PC-3 (cell line): Measurements from ENCODE around the gene PER2. TPM values are rescaled to one million over a fixed set of nuclear protein-coding genes. Genes with fewer than 3 reads are reported as not detected.

ENCODE experiments used
- ATAC-seq: fragments of 200-7000 bp; cut with Tn5 transposase; 2 replicates; pipeline ENCODE4 v1.9.1; 2020; ENCODE audit warnings: mild to moderate bottlenecking, moderate library complexity
- BruUV-seq: library from RNA; stranded (reverse); fragments of 400-500 nt; replicated peaks from 2 replicates; lab custom pipeline; 2021; lab: Mats Ljungman, UMichigan
- CTCF ChIA-PET: fragments of 300-600 bp; sonication (Branson Sonifier 250); formaldehyde crosslinking; loops from one replicate; lab custom pipeline; 2022; ENCODE audit warnings: antibody characterized with exemption; lab: Charles Lee
- POLR2A ChIA-PET: fragments of 300-600 bp; sonication (Branson Sonifier 250); formaldehyde crosslinking; loops from one replicate; lab custom pipeline; 2022; ENCODE audit warnings: antibody characterized with exemption; ENCODE audit not compliant: unreplicated experiment; lab: Charles Lee
- DNase-seq: peaks from one replicate; pipeline ENCODE4 v3.0.0-alpha.2; 2015
- H2AFZ ChIP-seq: fragments of 300-600 bp; sonication (generic); 2 replicates; pipeline ENCODE4 v1.6.0; 2016; ENCODE audit warnings: antibody characterized with exemption, low read length
- H3F3A ChIP-seq: fragments of 300-600 bp; sonication (generic); one replicate; pipeline ENCODE4 v1.6.0; 2017; ENCODE audit warnings: antibody characterized with exemption, low read length, control low read depth, mild to moderate bottlenecking; ENCODE audit not compliant: unreplicated experiment
- H3K27ac ChIP-seq: fragments of 300-600 bp; sonication (generic); 2 replicates; pipeline ENCODE4 v1.5.1; 2016; ENCODE audit warnings: mild to moderate bottlenecking, low read length
- H3K27me3 ChIP-seq: fragments of 300-600 bp; sonication (generic); 2 replicates; pipeline ENCODE4 v1.6.1; 2016; ENCODE audit warnings: low read length, mixed read lengths
- H3K36me3 ChIP-seq: fragments of 300-600 bp; sonication (generic); 2 replicates; pipeline ENCODE4 v1.6.1; 2016; ENCODE audit warnings: low read depth, mixed run types, low read length, mixed read lengths
- H3K4me1 ChIP-seq: fragments of 300-600 bp; sonication (generic); 2 replicates; pipeline ENCODE4 v1.5.1; 2016; ENCODE audit warnings: low read length; ENCODE audit not compliant: insufficient read depth
- H3K4me2 ChIP-seq: fragments of 300-600 bp; sonication (generic); 2 replicates; pipeline ENCODE4 v1.6.0; 2016; ENCODE audit warnings: low read length
- H3K4me3 ChIP-seq: fragments of 300-600 bp; sonication (generic); 2 replicates; pipeline ENCODE4 v1.5.1; 2016; ENCODE audit warnings: mild to moderate bottlenecking, low read length, mixed read lengths
- H3K79me2 ChIP-seq: fragments of 300-600 bp; sonication (generic); 2 replicates; pipeline ENCODE4 v1.6.1; 2017; ENCODE audit warnings: low read length, mixed read lengths
- H3K9ac ChIP-seq: fragments of 300-600 bp; sonication (generic); 2 replicates; pipeline ENCODE4 v1.6.0; 2016; ENCODE audit warnings: mild to moderate bottlenecking, low read length
- H3K9me2 ChIP-seq: fragments of 300-600 bp; sonication (generic); replicated peaks from 2 replicates; pipeline ENCODE4 v1.6.1; 2016; ENCODE audit warnings: mixed run types, low read length, mixed read lengths
- H3K9me3 ChIP-seq: fragments of 300-600 bp; sonication (generic); 2 replicates; pipeline ENCODE4 v1.6.1; 2016; ENCODE audit warnings: low read length, mixed read lengths
- H4K20me1 ChIP-seq: fragments of 300-600 bp; sonication (generic); 2 replicates; pipeline ENCODE4 v1.6.1; 2016; ENCODE audit warnings: low read length, mixed read lengths
- EZH2 ChIP-seq: fragments of 300-600 bp; sonication (generic); IDR thresholded peaks from one replicate; pipeline ENCODE4 v1.6.1; 2017; ENCODE audit warnings: antibody characterized with exemption, mild to moderate bottlenecking, low read length; ENCODE audit not compliant: unreplicated experiment
- EZH2phosphoT487 ChIP-seq: fragments of 300-600 bp; sonication (generic); IDR thresholded peaks from 2 replicates; pipeline ENCODE4 v1.6.1; 2018; ENCODE audit warnings: mild to moderate bottlenecking, antibody characterized with exemption, low read length, borderline replicate concordance
- intact Hi-C: fragments of 100-400 bp; cut with micrococcal nuclease; formaldehyde crosslinking; loops from 2 replicates; pipeline ENCODE4 v1.9.0; 2023
- total RNA-seq: library from RNA; depleted of rRNA; stranded (reverse); fragments of >200 nt; gene quantifications from 2 replicates; pipeline ENCODE4 v1.2.3, GENCODE V29; 2014
- TF ChIP-seq, protein P1 (sequence below): fragments of 300-600 bp; sonication (generic); conservative IDR thresholded peaks from 2 replicates; pipeline ENCODE4 v1.5.1; 2017; ENCODE audit warnings: antibody characterized with exemption, low read depth, mild to moderate bottlenecking, low read length

PER2 gene
- total RNA-seq, 1 experiment from 2014 or later, result 8.6 TPM

DNA sequence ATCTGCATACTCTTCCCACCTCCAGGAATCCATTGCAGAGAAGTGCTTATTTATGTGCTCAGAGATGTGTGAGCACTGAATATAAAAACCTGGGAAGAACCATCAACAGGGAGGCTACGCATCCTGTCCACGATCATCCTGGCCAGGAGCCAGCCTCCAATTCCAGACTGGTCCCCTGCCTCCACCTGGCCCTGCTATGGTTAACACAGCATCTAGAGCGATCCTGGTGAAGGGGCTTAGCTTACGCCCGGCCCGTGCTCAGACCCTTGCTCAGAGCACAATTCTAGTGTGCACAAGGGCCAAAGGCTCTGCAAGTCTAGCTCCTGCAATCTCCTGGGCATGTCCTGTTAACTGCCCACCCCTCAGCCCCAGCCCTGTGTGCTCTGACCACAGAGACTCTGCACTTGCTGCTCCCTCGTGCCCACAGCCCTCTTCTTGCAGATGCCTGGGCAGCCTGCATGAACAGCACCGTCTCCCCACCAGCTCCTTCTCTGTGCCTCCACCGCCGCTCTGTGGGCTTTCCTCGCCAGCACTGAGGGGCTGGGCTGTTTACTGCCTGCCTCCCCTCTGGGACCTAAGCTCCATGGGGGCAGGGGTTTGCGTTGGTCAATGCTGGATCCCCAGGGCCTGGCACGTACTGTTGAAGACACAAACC, 6.5 kb downstream of the PER2 start:
- CTCF ChIA-PET, result no interaction called here

DNA sequence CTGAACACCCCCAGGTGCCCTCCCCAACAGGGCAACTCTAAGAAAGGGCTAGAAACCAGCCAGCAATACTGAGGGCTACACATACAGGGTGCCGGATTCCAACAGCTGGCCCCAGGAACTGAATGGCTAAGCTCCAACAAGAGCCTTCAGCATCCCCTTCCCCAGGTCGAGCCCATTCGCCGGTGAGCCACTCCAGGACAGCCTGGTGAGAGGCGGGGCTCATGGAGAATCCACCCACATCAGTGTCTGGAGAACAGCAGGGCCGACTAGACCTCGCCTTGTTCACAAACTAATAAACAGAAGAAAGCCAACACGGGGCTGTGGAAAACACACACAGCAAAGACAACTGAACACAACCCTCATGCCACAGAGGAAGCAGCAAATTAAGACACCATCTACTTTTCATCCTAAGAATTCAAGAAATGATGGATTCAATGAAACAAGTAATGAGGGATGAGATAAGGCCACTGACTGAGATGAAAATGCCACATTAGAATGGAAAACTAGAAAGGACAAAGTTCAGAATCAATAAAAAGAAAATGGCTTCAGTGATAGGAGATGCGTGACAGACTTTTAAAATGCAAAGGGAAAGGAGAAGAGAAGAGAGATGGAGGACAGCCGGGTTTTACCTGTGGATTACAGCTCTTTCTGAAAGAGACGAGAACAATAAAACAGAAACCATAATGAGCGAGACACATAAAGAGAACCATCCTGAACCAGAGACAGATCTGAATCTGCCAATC, 8.2 kb downstream of the PER2 start:
- Histone ChIP-seq H4K20me1 (peaks cover 29% of the 10 kb centered on the region), H3F3A (no peaks in the 10 kb centered on the region), H3K27me3 (no peaks in the 10 kb centered on the region), H3K79me2 (peaks cover 70% of the 10 kb centered on the region), H3K4me3 (no peak overlapping the region), H3K4me1 (peaks cover 4% of the 10 kb centered on the region), H3K9me3 (no peaks in the 10 kb centered on the region), H3K9ac (no peak overlapping the region), H3K27ac (no peak overlapping the region), H3K9me2 (no peaks in the 10 kb centered on the region), H3K36me3 (peaks cover 16% of the 10 kb centered on the region), H2AFZ (no peak overlapping the region), H3K4me2 (no peak overlapping the region)
- intact Hi-C loops, result no loop called here
- BruUV-seq, result no TSS peak
- no peak for DNase-seq
- no peak for ATAC-seq
- TF ChIP-seq EZH2phosphoT487 (no peak), EZH2 (no peak)
- TF ChIP-seq, protein P1, sequence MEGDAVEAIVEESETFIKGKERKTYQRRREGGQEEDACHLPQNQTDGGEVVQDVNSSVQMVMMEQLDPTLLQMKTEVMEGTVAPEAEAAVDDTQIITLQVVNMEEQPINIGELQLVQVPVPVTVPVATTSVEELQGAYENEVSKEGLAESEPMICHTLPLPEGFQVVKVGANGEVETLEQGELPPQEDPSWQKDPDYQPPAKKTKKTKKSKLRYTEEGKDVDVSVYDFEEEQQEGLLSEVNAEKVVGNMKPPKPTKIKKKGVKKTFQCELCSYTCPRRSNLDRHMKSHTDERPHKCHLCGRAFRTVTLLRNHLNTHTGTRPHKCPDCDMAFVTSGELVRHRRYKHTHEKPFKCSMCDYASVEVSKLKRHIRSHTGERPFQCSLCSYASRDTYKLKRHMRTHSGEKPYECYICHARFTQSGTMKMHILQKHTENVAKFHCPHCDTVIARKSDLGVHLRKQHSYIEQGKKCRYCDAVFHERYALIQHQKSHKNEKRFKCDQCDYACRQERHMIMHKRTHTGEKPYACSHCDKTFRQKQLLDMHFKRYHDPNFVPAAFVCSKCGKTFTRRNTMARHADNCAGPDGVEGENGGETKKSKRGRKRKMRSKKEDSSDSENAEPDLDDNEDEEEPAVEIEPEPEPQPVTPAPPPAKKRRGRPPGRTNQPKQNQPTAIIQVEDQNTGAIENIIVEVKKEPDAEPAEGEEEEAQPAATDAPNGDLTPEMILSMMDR, result no peak
- POLR2A ChIA-PET, result no interaction called here
- CTCF ChIA-PET, result no interaction called here

More for the DNA sequence above, 6.5 kb downstream of the PER2 start:
- TF ChIP-seq, protein P1, result no peak
- H3K27me3 ChIP-seq, result no peaks in the 10 kb centered on the region
- no peak for DNase-seq
- no peaks in the 10 kb centered on the region for H3K9me3 ChIP-seq
- H3K4me1 ChIP-seq, result peaks cover 21% of the 10 kb centered on the region
- POLR2A ChIA-PET, result no interaction called here
- H3K4me2 ChIP-seq, result no peak overlapping the region
- no peaks in the 10 kb centered on the region for H3K9me2 ChIP-seq
- H3K79me2 ChIP-seq, result peaks cover 84% of the 10 kb centered on the region
- ATAC-seq, result no peak
- intact Hi-C loops, result no loop called here
- H3F3A ChIP-seq, result peaks cover 4% of the 10 kb centered on the region
- H3K36me3 ChIP-seq, result peaks cover 5% of the 10 kb centered on the region
- H3K4me3 ChIP-seq, result no peak overlapping the region
- H3K9ac ChIP-seq, result no peak overlapping the region
- H3K27ac ChIP-seq, result no peak overlapping the region
- H2AFZ ChIP-seq, result no peak overlapping the region
- no TSS peak for BruUV-seq
- peaks cover 29% of the 10 kb centered on the region for H4K20me1 ChIP-seq

DNA sequence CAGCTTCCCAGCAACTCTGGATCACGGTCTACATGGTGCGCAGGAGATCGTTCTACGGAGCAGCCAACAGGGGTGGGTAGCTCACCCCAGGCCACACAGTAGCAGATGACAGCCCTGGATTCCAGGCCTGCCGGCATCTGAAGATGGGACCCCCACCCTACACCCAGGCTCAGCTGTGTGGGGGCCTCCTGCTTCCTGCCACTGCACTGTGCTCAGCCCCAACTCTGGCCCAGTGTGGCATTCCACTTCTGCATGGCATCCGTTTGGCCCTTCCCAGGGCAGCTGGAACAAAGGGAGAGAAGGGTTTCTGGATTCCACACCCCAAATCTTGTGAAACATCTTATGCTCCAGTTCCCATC, 9.1 kb downstream of the PER2 start:
- Histone ChIP-seq H3F3A (no peaks in the 10 kb centered on the region), H3K79me2 (peaks cover 61% of the 10 kb centered on the region), H3K36me3 (peaks cover 16% of the 10 kb centered on the region), H3K9me2 (no peaks in the 10 kb centered on the region), H3K9me3 (no peaks in the 10 kb centered on the region), H2AFZ (no peak overlapping the region), H3K4me1 (no peaks in the 10 kb centered on the region), H4K20me1 (peaks cover 29% of the 10 kb centered on the region), H3K27ac (no peak overlapping the region), H3K4me3 (no peak overlapping the region), H3K4me2 (no peak overlapping the region), H3K27me3 (no peaks in the 10 kb centered on the region), H3K9ac (no peak overlapping the region)
- DNase-seq (no peak), ATAC-seq (no peak)
- intact Hi-C loops, result no loop called here
- TF ChIP-seq, protein P1, result no peak
- TF ChIP-seq EZH2, result no peak
- no peak for TF ChIP-seq EZH2phosphoT487
- no TSS peak for BruUV-seq
- POLR2A ChIA-PET, result no interaction called here
- CTCF ChIA-PET, result no interaction called here
